GM15510 (cell line): ENCODE measurements around the gene PRRG1.

Experiments
- POLR2A ChIP-seq: IDR thresholded peaks from 3 replicates; pipeline ENCODE4 v1.6.1; 2011; ENCODE audit warnings: borderline replicate concordance; ENCODE audit not compliant: insufficient read length; ENCODE audit errors: extremely low read depth

The PRRG1 gene

GRCh38 chrX:37424000-37424429 lies 74.9 kb downstream of the PRRG1 start:
- TF ChIP-seq POLR2A = no peak

GRCh38 chrX:37425370-37425769 lies 76.2 kb downstream of the PRRG1 start:
- no peak for TF ChIP-seq POLR2A

- no peak for TF ChIP-seq POLR2A
These were observed 85.2 kb downstream of the PRRG1 start for GRCh38 chrX:37434362-37434761.

DNA sequence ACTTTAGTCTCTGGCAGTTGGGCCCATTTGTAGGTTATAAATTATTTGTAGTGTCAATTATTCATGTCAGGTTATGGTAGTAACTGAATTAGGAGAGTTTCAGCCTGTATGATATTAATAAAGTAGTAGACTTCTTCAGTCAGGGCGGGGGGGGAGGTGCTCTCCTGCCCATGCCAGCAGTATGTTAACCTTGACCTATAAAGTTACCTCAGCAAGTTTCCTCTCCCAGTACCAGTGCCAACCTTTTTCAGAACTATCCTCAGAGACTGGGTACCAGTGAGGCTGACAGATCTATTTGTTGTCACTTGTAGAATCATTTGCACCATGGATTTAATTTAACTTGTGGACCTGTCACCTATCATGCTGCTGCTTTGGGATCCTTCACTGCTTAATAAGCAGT lies 88.0 kb downstream of the PRRG1 start:
- no peak for TF ChIP-seq POLR2A

DNA sequence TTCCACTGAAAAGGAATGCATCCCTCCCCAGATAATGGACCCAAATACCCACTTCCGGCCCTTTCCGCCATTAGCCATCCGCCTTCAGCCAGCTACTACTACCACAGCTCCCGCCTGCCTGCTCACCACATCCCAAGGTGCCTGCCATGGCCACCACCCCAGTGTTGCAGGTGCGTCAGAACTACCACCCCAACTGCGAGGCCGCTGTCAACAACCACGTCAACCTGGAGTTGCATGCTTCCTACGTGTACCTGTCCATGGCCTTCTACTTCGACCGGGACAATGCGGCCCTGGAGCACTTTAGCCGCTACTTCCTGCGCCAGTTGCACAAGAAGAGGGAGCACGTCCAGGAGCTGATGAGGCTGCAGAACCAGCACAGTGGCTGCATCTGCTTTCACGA lies 92.2 kb downstream of the PRRG1 start:
- no peak for TF ChIP-seq POLR2A

DNA sequence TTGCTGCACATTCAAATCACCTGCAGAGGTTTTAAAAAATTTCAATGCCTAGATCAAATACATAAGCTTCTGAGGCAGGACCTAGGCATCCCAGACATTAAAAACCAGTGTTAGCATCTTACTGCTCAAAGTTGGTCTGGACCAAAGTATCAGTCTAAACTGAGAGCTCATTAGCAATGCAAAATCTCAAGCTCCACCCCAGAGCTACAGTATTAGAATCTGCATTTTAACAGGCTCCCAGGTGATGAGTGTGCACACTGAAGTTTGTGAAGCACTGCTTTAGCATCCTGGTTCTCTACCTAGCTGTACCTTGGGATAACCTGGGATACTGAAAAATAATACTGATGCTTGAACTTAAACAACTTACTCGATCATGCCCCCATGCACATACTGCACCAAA lies 96.0 kb downstream of the PRRG1 start:
- no peak for TF ChIP-seq POLR2A

DNA sequence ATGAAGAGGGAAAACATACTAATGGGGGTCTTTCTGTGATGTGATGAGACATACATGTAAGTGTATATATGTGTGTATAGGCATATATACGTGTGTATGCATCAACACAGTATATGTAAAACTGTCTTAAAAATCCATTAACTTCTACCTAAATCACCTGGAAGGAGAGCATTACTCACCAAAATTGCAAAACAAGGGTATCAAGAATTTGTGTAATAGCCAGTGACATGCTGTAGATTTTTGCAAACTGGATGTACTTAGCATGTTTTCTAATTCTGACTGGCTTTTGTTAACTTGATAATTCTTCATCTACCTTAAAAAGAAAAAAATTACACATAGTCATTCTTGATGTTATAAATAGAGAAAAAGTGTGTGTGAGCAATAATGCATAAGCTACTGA lies 104.7 kb downstream of the PRRG1 start:
- TF ChIP-seq POLR2A = no peak

DNA sequence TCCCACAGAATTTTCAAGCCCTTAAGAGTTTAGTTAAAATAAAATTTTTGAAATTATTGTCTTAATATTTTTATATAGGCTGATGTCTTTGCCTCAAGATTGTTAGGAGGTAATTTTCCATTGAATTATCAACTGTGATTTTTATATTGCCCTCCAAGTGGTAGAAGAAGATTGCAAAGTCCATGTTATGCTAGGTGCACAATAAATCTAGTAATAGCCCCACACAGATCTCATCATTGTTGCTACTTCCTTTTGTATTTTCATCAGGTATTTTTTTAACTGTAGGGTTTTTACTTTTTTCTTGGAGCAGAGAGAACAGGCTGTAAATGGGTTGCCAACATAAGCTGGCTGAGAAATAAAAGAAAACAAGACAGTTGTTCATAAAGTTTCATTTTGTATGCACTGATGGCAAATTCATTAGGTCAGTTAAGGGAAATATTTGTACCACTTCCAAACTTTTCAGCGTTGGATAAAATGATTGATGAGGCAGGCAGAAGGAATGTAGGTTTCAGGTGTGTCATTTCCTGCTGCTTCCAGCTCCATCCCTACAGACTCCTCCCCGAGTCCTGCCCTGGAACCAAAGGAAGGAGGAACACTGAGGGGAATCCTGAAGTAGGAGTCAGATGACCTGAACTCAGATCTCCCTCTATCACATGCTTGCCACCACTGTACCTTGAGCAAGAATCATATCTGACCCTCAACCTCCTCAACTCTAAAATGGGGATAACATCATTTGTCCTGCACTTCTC lies 105.5 kb downstream of the PRRG1 start:
- no peak for TF ChIP-seq POLR2A

- no peak for TF ChIP-seq POLR2A
These were observed 106.2 kb downstream of the PRRG1 start for GRCh38 chrX:37455381-37455780.

- no peak for TF ChIP-seq POLR2A
These were observed 113.2 kb downstream of the PRRG1 start for GRCh38 chrX:37462346-37462745.

- no peak for TF ChIP-seq POLR2A
These were observed 119.1 kb downstream of the PRRG1 start for GRCh38 chrX:37468124-37468739.

- TF ChIP-seq POLR2A = no peak
These were observed 121.5 kb downstream of the PRRG1 start for GRCh38 chrX:37470711-37471110.

DNA sequence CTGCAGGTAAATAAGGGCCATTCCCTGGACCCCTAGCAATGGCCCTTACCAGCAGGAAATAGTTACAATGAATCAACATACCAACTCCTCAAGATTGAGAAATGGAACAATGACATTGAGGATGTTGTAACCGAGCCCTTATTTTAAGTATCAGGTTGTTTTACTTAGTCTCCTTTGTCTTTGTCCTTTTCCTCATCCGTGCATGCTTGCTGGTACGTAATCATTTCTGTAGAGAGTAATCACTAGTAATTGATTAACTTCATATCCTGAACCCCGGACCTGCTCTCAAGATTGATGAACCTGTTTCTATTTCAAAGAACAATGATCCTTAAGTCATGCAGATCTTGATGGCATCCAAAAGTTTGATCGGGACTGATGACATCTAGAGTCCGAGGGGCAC lies 123.7 kb downstream of the PRRG1 start:
- TF ChIP-seq POLR2A = no peak

DNA sequence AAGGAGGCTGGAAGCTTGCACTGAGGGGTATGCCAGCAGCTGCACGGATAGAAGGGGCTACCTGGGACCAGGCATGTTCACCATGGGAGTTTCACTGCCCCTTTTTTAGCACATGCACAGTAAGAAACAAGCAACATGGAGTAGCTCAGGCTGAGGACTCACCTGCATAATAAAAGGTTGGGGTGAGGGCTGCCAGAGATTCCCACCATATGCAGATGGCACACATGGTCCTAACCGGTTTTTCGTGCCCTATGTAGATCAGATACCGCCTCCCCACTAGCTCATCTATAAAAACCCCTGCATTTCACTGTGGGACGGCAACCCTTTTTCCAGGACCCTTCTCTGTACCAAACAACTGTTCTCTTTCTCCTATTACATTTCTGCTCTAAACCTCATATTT lies 125.3 kb downstream of the PRRG1 start:
- TF ChIP-seq POLR2A = no peak

- TF ChIP-seq POLR2A = no peak
These were observed 127.5 kb downstream of the PRRG1 start for GRCh38 chrX:37476571-37477170.

DNA sequence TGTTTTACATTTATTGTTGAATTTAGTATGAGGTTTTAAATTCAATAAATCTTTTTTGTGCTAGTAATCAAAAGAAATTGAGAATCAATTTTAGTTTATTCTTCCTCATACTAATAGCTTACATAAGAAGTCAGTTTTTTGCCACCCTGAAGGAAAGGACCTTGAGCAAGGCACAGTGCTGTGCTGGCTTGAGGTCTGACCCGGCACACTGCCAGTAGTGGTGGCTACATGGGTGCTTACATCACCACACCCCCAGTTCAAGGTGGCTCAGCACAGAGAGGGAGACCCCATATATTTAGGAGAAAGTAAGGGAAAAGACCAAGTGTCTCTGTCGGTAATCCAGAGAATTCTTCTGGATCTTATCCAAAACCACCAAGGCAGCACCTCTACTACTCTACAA lies 136.3 kb downstream of the PRRG1 start:
- no peak for TF ChIP-seq POLR2A

DNA sequence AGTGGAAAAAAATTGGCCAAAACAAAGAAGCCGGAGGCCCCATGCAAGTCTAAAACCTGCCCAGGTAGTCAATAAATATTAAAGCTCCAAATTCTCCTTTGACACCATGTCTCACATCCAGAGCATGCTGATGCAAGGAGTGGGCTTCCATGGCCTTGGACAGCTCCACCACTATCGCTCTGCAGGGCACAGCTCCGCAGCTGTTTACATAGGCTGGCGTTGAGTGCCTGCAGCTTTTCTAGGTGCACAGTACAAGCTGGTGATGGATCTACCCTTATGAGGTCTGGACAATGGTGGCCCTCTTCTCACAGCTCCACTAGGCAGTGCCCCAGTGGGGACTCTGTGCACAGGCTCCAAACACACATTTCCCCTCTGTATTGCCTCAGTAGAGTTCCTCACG lies 138.1 kb downstream of the PRRG1 start:
- no peak for TF ChIP-seq POLR2A

- TF ChIP-seq POLR2A = no peak
These were observed 139.2 kb downstream of the PRRG1 start for GRCh38 chrX:37488323-37488722.
